Activated CD4-positive, alpha-beta T cell treated with anti-CD3 and anti-CD28 coated beads, Interleukin-2, amount 50 U/mL, for 1 hour (primary cell): Measurements from ENCODE around the gene SPINT2.
A peak's percentile ranks its signal among the peaks of the same experiment; 100 is the strongest.

ENCODE experiments used
- DNase-seq: peaks from one replicate; pipeline ENCODE4 v3.0.0-alpha.2; 2020

SPINT2 gene

GRCh38 chr19:38303517-38304351 lies 39.4 kb downstream of the SPINT2 start, which contains the start of gene C19orf33:
C19orf33 (plus strand) TSS chr19:38304251; CDS start chr19:38304262, 11 bp downstream.
- no peak for DNase-seq

- DNase-seq, result no peak
Observed at GRCh38 chr19:38304352-38304865, 40.0 kb downstream of the SPINT2 start.

GRCh38 chr19:38304866-38305429 lies 40.6 kb downstream of the SPINT2 start:
- no peak for DNase-seq

GRCh38 chr19:38306236-38306635 lies 41.9 kb downstream of the SPINT2 start:
- no peak for DNase-seq

- no peak for DNase-seq
Observed at GRCh38 chr19:38307076-38307475, 42.7 kb downstream of the SPINT2 start.

- no peak for DNase-seq
Observed at GRCh38 chr19:38307597-38307996, 43.2 kb downstream of the SPINT2 start.

- DNase-seq, result no peak
Observed at GRCh38 chr19:38308006-38308766, 43.8 kb downstream of the SPINT2 start.

GRCh38 chr19:38308926-38309614 lies 44.7 kb downstream of the SPINT2 start:
- no peak for DNase-seq

GRCh38 chr19:38309615-38310278 lies 45.4 kb downstream of the SPINT2 start:
- no peak for DNase-seq

- no peak for DNase-seq
Observed at GRCh38 chr19:38310279-38310670, 45.9 kb downstream of the SPINT2 start.

- DNase-seq, result no peak
Observed at GRCh38 chr19:38310986-38311385, 46.6 kb downstream of the SPINT2 start.

GRCh38 chr19:38315657-38316476 lies 51.5 kb downstream of the SPINT2 start, which contains the start of gene YIF1B:
YIF1B (minus strand) TSS chr19:38315947; CDS start chr19:38315917, 30 bp downstream.
- DNase-seq, result peak; percentile 93

- DNase-seq, result no peak
Observed at GRCh38 chr19:38316477-38317067, 52.2 kb downstream of the SPINT2 start.

- no peak for DNase-seq
Observed at GRCh38 chr19:38317104-38317612, 52.8 kb downstream of the SPINT2 start.

GRCh38 chr19:38318660-38319059 lies 54.3 kb downstream of the SPINT2 start:
- no peak for DNase-seq

- DNase-seq, result peak; percentile 14
Observed at GRCh38 chr19:38319421-38320258, 55.3 kb downstream of the SPINT2 start, which contains the start of gene KCNK6. KCNK6 (plus strand) TSS chr19:38319845; CDS start chr19:38319951, 106 bp downstream.

GRCh38 chr19:38320969-38321339 lies 56.6 kb downstream of the SPINT2 start:
- no peak for DNase-seq

- DNase-seq, result no peak
Observed at GRCh38 chr19:38321646-38322196, 57.3 kb downstream of the SPINT2 start.

- DNase-seq, result no peak
Observed at GRCh38 chr19:38323291-38323690, 58.9 kb downstream of the SPINT2 start.
